HepG2 (cell line): Measurements from ENCODE around the gene MLC1. TPM values are rescaled to one million over a fixed set of nuclear protein-coding genes. Genes with fewer than 3 reads are reported as not detected.

Experiments used
- ATAC-seq: fragments of 200-7000 bp; cut with Tn5 transposase; 3 replicates; pipeline ENCODE4 v1.9.1; 2020; ENCODE audit warnings: mild to moderate bottlenecking, moderate library complexity
- BruUV-seq: library from RNA; stranded (reverse); fragments of 400-500 nt; replicated peaks from 2 replicates; lab custom pipeline; 2021; lab: Mats Ljungman, UMichigan
- CTCF ChIA-PET: fragments of 300-600 bp; formaldehyde crosslinking; extraction: SDS; loops from one replicate; lab custom pipeline; 2021; ENCODE audit warnings: low total read pairs, inconsistent platforms, low intra/inter-chr PET ratio; lab: Yijun Ruan, JAX
- POLR2A ChIA-PET: fragments of 350-600 bp; sonication (Branson Sonifier 250); formaldehyde crosslinking; loops from one replicate; lab custom pipeline; 2020; ENCODE audit warnings: antibody characterized with exemption, inconsistent platforms; lab: Yijun Ruan, JAX
- DNase-seq: peaks from one replicate; pipeline ENCODE4 v3.0.0-alpha.2; 2015; ENCODE audit warnings: low spot score
- FAIRE-seq: peaks from 3 replicates; lab custom pipeline; 2011; peaks lifted over from hg19 to GRCh38; lab: Jason Lieb, UNC
- H2AFZ ChIP-seq: one replicate; pipeline ENCODE4 v1.6.1; 2011; ENCODE audit warnings: low read length, inconsistent platforms
- H3K27ac ChIP-seq: fragments of 300-600 bp; 3 replicates; pipeline ENCODE4 v1.8.0; 2011; ENCODE audit warnings: mixed run types, mild to moderate bottlenecking, mixed read lengths, low read length, inconsistent platforms; ENCODE audit not compliant: insufficient read depth; ENCODE audit errors: extremely low read length
- H3K27me3 ChIP-seq, 2 experiments: fragments of 200-600 bp in 1 of 2; 2 replicates in 1 of 2; 3 replicates in 1 of 2; pipeline versions ENCODE4 v1.6.0 to v1.8.0; 2011; ENCODE audit warnings: low read length in 2 of 2, mild to moderate bottlenecking in 2 of 2, moderate library complexity in 2 of 2, inconsistent platforms in 1 of 2; ENCODE audit not compliant: insufficient read depth in 2 of 2, control insufficient read depth in 1 of 2
- H3K36me3 ChIP-seq, 2 experiments: fragments of 200-600 bp in 1 of 2; replicated peaks in 1 of 2; 2 replicates in 1 of 2; 3 replicates in 1 of 2; pipeline versions ENCODE4 v1.5.1 to v1.8.0; 2011; ENCODE audit warnings: low read length in 2 of 2, inconsistent platforms in 1 of 2; ENCODE audit not compliant: insufficient read depth in 2 of 2, control insufficient read depth in 1 of 2
- H3K4me1 ChIP-seq: 2 replicates; pipeline ENCODE4 v1.5.1; 2012; ENCODE audit warnings: low read length, inconsistent platforms; ENCODE audit not compliant: insufficient read depth
- H3K4me2 ChIP-seq: 2 replicates; pipeline ENCODE4 v1.6.0; 2011; ENCODE audit warnings: low read depth, low read length, inconsistent platforms
- H3K4me3 ChIP-seq, 3 experiments: fragments of 200-600 bp in 1 of 3; sonication (generic), shearing (Covaris generic) in 1 of 3; replicated peaks in 1 of 3; 2 replicates each; pipeline ENCODE4 v1.5.1; 2011 to 2016; ENCODE audit warnings: low read length in 3 of 3, inconsistent platforms in 2 of 3, low read depth in 2 of 3, mild to moderate bottlenecking in 2 of 3, control low read depth in 1 of 3, mixed read lengths in 1 of 3; ENCODE audit not compliant: insufficient read depth in 1 of 3
- H3K79me2 ChIP-seq: one replicate; pipeline ENCODE4 v1.6.1; 2011; ENCODE audit warnings: low read length, inconsistent platforms; ENCODE audit not compliant: insufficient read depth
- H3K9ac ChIP-seq: 2 replicates; pipeline ENCODE4 v1.6.0; 2011; ENCODE audit warnings: mild to moderate bottlenecking, low read depth, low read length, inconsistent platforms; ENCODE audit not compliant: insufficient read depth
- H3K9me3 ChIP-seq: 2 replicates; pipeline ENCODE4 v1.5.1; 2012; ENCODE audit warnings: mild to moderate bottlenecking, low read length
- H4K20me1 ChIP-seq: 2 replicates; pipeline ENCODE4 v1.6.0; 2011; ENCODE audit warnings: inconsistent platforms, mild to moderate bottlenecking, low read length, moderate library complexity; ENCODE audit not compliant: insufficient read depth
- AKAP8 ChIP-seq: sonication (generic); formaldehyde crosslinking; IDR thresholded peaks from 2 replicates; pipeline ENCODE4 v1.5.1; 2020; ENCODE audit warnings: mild to moderate bottlenecking, missing genetic modification reagents
- MAF1 ChIP-seq: sonication (generic); formaldehyde crosslinking; IDR thresholded peaks from 2 replicates; pipeline ENCODE4 v1.5.0; 2020; ENCODE audit warnings: missing genetic modification reagents, borderline replicate concordance
- WGBS: methylation state at CpG from one replicate; pipeline ENCODE4 v1.1.6; 2017; ENCODE audit warnings: low lambda C conversion rate; 5-methylcytosine and 5-hydroxymethylcytosine counted together
- in situ Hi-C: cut with HindIII; loops from 2 replicates; pipeline ENCODE4 v1.10.0; 2017; ENCODE audit warnings: low pct_unique_long_range_greater_than_20kb; ENCODE audit not compliant: extremely low pct_ligation_motif_present
- intact Hi-C: fragments of 100-400 bp; cut with micrococcal nuclease; formaldehyde crosslinking; loops from one replicate; pipeline ENCODE4 v1.10.0; 2022; ENCODE audit not compliant: unreplicated experiment
- polyA plus RNA-seq, 8 experiments: library from polyadenylated mRNA; depleted of rRNA in 3 of 8; stranded (reverse) in 7 of 8; unstranded in 1 of 8; fragments of >200 nt; fragmentation: Illumina TruSeq in 4 of 8; extraction: Trizol in 4 of 8; gene quantifications; 2 replicates each; pipeline versions ENCODE4 v1.2.1 to v1.2.3, GENCODE V29; 2011 to 2016; ENCODE audit warnings: low read depth in 4 of 8, missing spikeins in 1 of 8, mixed read lengths in 1 of 8; ENCODE audit not compliant: insufficient read depth in 1 of 8
- total RNA-seq, 5 experiments: library from RNA; depleted of rRNA; stranded (reverse); fragments of >200 nt; fragmentation: Illumina TruSeq; extraction: Trizol; gene quantifications; 2 replicates each; pipeline ENCODE4 v1.2.3, GENCODE V29; 2016; ENCODE audit warnings: low read depth in 1 of 5
- TF ChIP-seq, protein P1 (sequence below): IDR thresholded peaks from 2 replicates; pipeline ENCODE4 v1.6.1; 2016; ENCODE audit warnings: low read depth

The MLC1 gene
- total and polyA plus RNA-seq, 2 of the 13 experiments (the other 11 are each of a cell fraction or from before 2014, with no cell fraction given), result not detected

GRCh38 chr22:50034126-50035081, 50.8 kb downstream of the MLC1 start:
- no peaks in the 10 kb centered on the region for H3K9me3 ChIP-seq
- no peak overlapping the region for H3K27ac ChIP-seq
- WGBS, result 32% methylated on average over 28 of the region's 43 CpGs
- H3K4me3 ChIP-seq, result no peak overlapping the region
- no peaks in the 10 kb centered on the region for H3K79me2 ChIP-seq
- intact Hi-C loops, result loop anchor here (5.0 to 10.0 kb wide), 2 partner anchors 42 to 270 kb away; no protein-coding TSS in a partner anchor
- TF ChIP-seq AKAP8 (CRISPR knock-in tag) (no peak), MAF1 (CRISPR knock-in tag) (no peak)
- TF ChIP-seq, protein P1, sequence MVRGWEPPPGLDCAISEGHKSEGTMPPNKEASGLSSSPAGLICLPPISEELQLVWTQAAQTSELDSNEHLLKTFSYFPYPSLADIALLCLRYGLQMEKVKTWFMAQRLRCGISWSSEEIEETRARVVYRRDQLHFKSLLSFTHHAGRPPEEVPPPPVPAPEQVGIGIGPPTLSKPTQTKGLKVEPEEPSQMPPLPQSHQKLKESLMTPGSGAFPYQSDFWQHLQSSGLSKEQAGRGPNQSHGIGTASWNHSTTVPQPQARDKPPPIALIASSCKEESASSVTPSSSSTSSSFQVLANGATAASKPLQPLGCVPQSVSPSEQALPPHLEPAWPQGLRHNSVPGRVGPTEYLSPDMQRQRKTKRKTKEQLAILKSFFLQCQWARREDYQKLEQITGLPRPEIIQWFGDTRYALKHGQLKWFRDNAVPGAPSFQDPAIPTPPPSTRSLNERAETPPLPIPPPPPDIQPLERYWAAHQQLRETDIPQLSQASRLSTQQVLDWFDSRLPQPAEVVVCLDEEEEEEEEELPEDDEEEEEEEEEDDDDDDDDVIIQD (CRISPR knock-in tag), result no peak
- TF ChIP-seq, all 625 proteins: peak for 0
- H4K20me1 ChIP-seq, result no peaks in the 10 kb centered on the region
- POLR2A ChIA-PET, result no interaction called here
- H3K27me3 ChIP-seq, result peaks cover 8 to 60% of the 10 kb centered on the region in 2 experiments
- BruUV-seq, result no TSS peak
- H2AFZ ChIP-seq, result no peak overlapping the region
- FAIRE-seq (no peak), ATAC-seq (no peak), DNase-seq (no peak)
- H3K9ac ChIP-seq, result no peak overlapping the region
- H3K36me3 ChIP-seq, result no peaks in the 10 kb centered on the region
- CTCF ChIA-PET, result no interaction called here
- in situ Hi-C loops, result loop anchor here (5.0 kb wide), 2 partner anchors 102 to 267 kb away; no protein-coding TSS in a partner anchor
- H3K4me1 ChIP-seq, result no peaks in the 10 kb centered on the region
- no peak overlapping the region for H3K4me2 ChIP-seq
